SK-N-SH (cell line): Measurements from ENCODE around the gene SMPD3. TPM values are rescaled to one million over a fixed set of nuclear protein-coding genes. Genes with fewer than 3 reads are reported as not detected.

Experiments used
- CTCF ChIA-PET: fragments of 300-600, 350-600 bp; formaldehyde crosslinking; extraction: SDS; loops from one replicate; lab custom pipeline; 2021; lab: Yijun Ruan, JAX
- POLR2A ChIA-PET: fragments of 350-600 bp; sonication (Branson Sonifier 250); formaldehyde crosslinking; extraction: SDS; loops from one replicate; lab custom pipeline; 2020; ENCODE audit warnings: antibody characterized with exemption, inconsistent platforms; lab: Yijun Ruan, JAX
- DNase-seq: peaks from one replicate; pipeline ENCODE4 v3.0.0; 2012
- H2AFZ ChIP-seq: fragments of 200-600 bp; sonication (generic); 2 replicates; pipeline ENCODE4 v1.8.1; 2016; ENCODE audit warnings: antibody characterized with exemption, mild to moderate bottlenecking, low read depth
- H3F3A ChIP-seq: fragments of 200-600 bp; sonication (generic); replicated peaks from 2 replicates; pipeline ENCODE3; 2016; ENCODE audit warnings: antibody characterized with exemption, mild to moderate bottlenecking; ENCODE audit not compliant: insufficient read depth
- H3K27ac ChIP-seq, 2 experiments: fragments of 200-500 bp in 1 of 2; fragments of 200-600 bp in 1 of 2; sonication (Bioruptor generic) in 1 of 2; sonication (generic), shearing (Covaris generic) in 1 of 2; 2 replicates each; pipeline versions ENCODE4 v1.5.1 to v1.6.1; 2014 to 2016; ENCODE audit warnings: low read depth in 2 of 2, inconsistent platforms in 1 of 2, low read length in 1 of 2, mild to moderate bottlenecking in 1 of 2, mixed read lengths in 1 of 2
- H3K27me3 ChIP-seq: fragments of 200-600 bp; sonication (generic), shearing (Covaris generic); 2 replicates; pipeline ENCODE4 v1.6.1; 2016; ENCODE audit warnings: mixed run types; ENCODE audit not compliant: insufficient read depth
- H3K36me3 ChIP-seq, 2 experiments: fragments of 200-500 bp in 1 of 2; fragments of 200-600 bp in 1 of 2; sonication (Bioruptor generic) in 1 of 2; sonication (generic) in 1 of 2; replicated peaks in 1 of 2; 2 replicates each; pipeline versions ENCODE3 to v1.5.1; 2014 to 2016; ENCODE audit warnings: low read length in 1 of 2, mild to moderate bottlenecking in 1 of 2; ENCODE audit not compliant: insufficient read depth in 2 of 2, control insufficient read depth in 1 of 2
- H3K4me1 ChIP-seq, 2 experiments: fragments of 200-500 bp in 1 of 2; fragments of 200-600 bp in 1 of 2; sonication (Bioruptor generic) in 1 of 2; sonication (generic), shearing (Covaris generic) in 1 of 2; 2 replicates each; pipeline versions ENCODE4 v1.5.1 to v1.6.1; 2014 to 2016; ENCODE audit warnings: low read depth in 1 of 2, low read length in 1 of 2, mixed run types in 1 of 2; ENCODE audit not compliant: insufficient read depth in 2 of 2, control insufficient read depth in 1 of 2
- H3K4me2 ChIP-seq: fragments of 200-600 bp; sonication (generic), shearing (Covaris generic); 2 replicates; pipeline ENCODE4 v1.6.1; 2017; ENCODE audit warnings: mixed run types
- H3K4me3 ChIP-seq, 2 experiments: fragments of 200-500 bp in 1 of 2; fragments of 200-600 bp in 1 of 2; sonication (Bioruptor generic) in 1 of 2; sonication (generic), shearing (Covaris generic) in 1 of 2; 2 replicates each; pipeline versions ENCODE4 v1.5.1 to v1.8.1; 2014 to 2016; ENCODE audit warnings: low read depth in 2 of 2, inconsistent platforms in 1 of 2, low read length in 1 of 2, mild to moderate bottlenecking in 1 of 2, mixed read lengths in 1 of 2, moderate library complexity in 1 of 2
- H3K79me2 ChIP-seq: fragments of 200-600 bp; sonication (generic); 2 replicates; pipeline ENCODE4 v1.8.1; 2017; ENCODE audit warnings: mild to moderate bottlenecking; ENCODE audit not compliant: insufficient read depth
- H3K9ac ChIP-seq: fragments of 200-600 bp; sonication (generic); 2 replicates; pipeline ENCODE4 v1.6.1; 2017; ENCODE audit warnings: mixed run types
- H3K9me2 ChIP-seq: fragments of 200-600 bp; sonication (generic); 2 replicates; pipeline ENCODE4 v1.6.1; 2017; ENCODE audit warnings: mixed run types
- H3K9me3 ChIP-seq: fragments of 200-600 bp; sonication (generic); 2 replicates; pipeline ENCODE4 v1.6.1; 2017; ENCODE audit warnings: mixed run types, mild to moderate bottlenecking, moderate library complexity
- H4K20me1 ChIP-seq: fragments of 200-600 bp; sonication (generic); 2 replicates; pipeline ENCODE4 v1.6.1; 2017; ENCODE audit warnings: mild to moderate bottlenecking, mixed run types; ENCODE audit not compliant: insufficient read depth
- CHD2 ChIP-seq: fragments of 150-350 bp; IDR thresholded peaks from 2 replicates; pipeline ENCODE4 v1.6.1; 2018; ENCODE audit warnings: low read length; ENCODE audit not compliant: partially characterized antibody
- EZH2phosphoT487 ChIP-seq: fragments of 200-600 bp; sonication (generic); IDR thresholded peaks from 2 replicates; pipeline ENCODE4 v1.6.1; 2017; ENCODE audit warnings: low read depth, mixed run types, mild to moderate bottlenecking, antibody characterized with exemption, moderate library complexity, borderline replicate concordance
- GATA2 ChIP-seq: sonication (generic); formaldehyde crosslinking; IDR thresholded peaks from 2 replicates; pipeline ENCODE4 v1.5.0; 2020; ENCODE audit warnings: mild to moderate bottlenecking, missing genetic modification reagents
- JUND ChIP-seq: IDR thresholded peaks from 2 replicates; pipeline ENCODE4 v1.4.0; 2012
- MXI1 ChIP-seq: IDR thresholded peaks from 2 replicates; pipeline ENCODE4 v1.6.1; 2012; ENCODE audit warnings: mild to moderate bottlenecking, low read depth, low read length, improper control_type of control experiment
- NFIC ChIP-seq: IDR thresholded peaks from 2 replicates; pipeline ENCODE4 v1.4.0; 2012; ENCODE audit warnings: borderline replicate concordance
- PBX3 ChIP-seq: IDR thresholded peaks from 2 replicates; pipeline ENCODE4; 2012
- POLR2AphosphoS5 ChIP-seq: IDR thresholded peaks from 2 replicates; pipeline ENCODE4 v1.6.1; 2012; ENCODE audit warnings: low read depth, low read length
- RAD21 ChIP-seq: IDR thresholded peaks from 2 replicates; pipeline ENCODE4 v1.6.1; 2012; ENCODE audit warnings: mild to moderate bottlenecking, low read length
- RCOR1 ChIP-seq: fragments of 150-350 bp; IDR thresholded peaks from 2 replicates; pipeline ENCODE4 v1.6.1; 2017; ENCODE audit warnings: antibody characterized with exemption, low read length
- RXRA ChIP-seq: IDR thresholded peaks from 2 replicates; pipeline ENCODE4 v1.4.0; 2012; ENCODE audit warnings: low read depth, mild to moderate bottlenecking, borderline replicate concordance
- SIN3A ChIP-seq: IDR thresholded peaks from 2 replicates; pipeline ENCODE4 v1.6.1; 2012; ENCODE audit warnings: low read depth, mild to moderate bottlenecking, low read length, moderate library complexity, borderline replicate concordance
- SMC3 ChIP-seq: IDR thresholded peaks from 2 replicates; pipeline ENCODE4 v1.6.1; 2012; ENCODE audit warnings: low read depth, low read length, improper control_type of control experiment
- USF1 ChIP-seq: IDR thresholded peaks from 2 replicates; pipeline ENCODE4 v1.4.0; 2012; ENCODE audit warnings: low read depth, borderline replicate concordance
- YY1 ChIP-seq: IDR thresholded peaks from 2 replicates; pipeline ENCODE4 v1.4.0; 2012; ENCODE audit warnings: low read depth, mild to moderate bottlenecking
- ZBTB33 ChIP-seq: IDR thresholded peaks from 2 replicates; pipeline ENCODE4 v1.4.0; 2012; ENCODE audit warnings: low read depth, borderline replicate concordance
- WGBS: methylation state at CpG from one replicate; pipeline ENCODE4 v1.1.6; 2017; ENCODE audit warnings: low lambda C conversion rate; 5-methylcytosine and 5-hydroxymethylcytosine counted together
- polyA plus RNA-seq, 3 experiments: library from polyadenylated mRNA; depleted of rRNA; stranded (reverse); fragments of >200 nt; gene quantifications; 2 replicates each; pipeline ENCODE4 v1.2.3, GENCODE V29; 2012
- TF ChIP-seq, protein P1 (sequence below): fragments of 200-600 bp; sonication (generic); IDR thresholded peaks from 2 replicates; pipeline ENCODE4 v1.6.1; 2017; ENCODE audit warnings: antibody characterized with exemption, mild to moderate bottlenecking, moderate library complexity
- TF ChIP-seq, protein P2 (sequence below): fragments of 150-350 bp; IDR thresholded peaks from 2 replicates; pipeline ENCODE4 v1.6.1; 2016; ENCODE audit warnings: mild to moderate bottlenecking, low read depth, low read length

The SMPD3 gene
- polyA plus RNA-seq, 1 of the 3 experiments (the other 2 are of a cell fraction): 0.38 TPM

DNA sequence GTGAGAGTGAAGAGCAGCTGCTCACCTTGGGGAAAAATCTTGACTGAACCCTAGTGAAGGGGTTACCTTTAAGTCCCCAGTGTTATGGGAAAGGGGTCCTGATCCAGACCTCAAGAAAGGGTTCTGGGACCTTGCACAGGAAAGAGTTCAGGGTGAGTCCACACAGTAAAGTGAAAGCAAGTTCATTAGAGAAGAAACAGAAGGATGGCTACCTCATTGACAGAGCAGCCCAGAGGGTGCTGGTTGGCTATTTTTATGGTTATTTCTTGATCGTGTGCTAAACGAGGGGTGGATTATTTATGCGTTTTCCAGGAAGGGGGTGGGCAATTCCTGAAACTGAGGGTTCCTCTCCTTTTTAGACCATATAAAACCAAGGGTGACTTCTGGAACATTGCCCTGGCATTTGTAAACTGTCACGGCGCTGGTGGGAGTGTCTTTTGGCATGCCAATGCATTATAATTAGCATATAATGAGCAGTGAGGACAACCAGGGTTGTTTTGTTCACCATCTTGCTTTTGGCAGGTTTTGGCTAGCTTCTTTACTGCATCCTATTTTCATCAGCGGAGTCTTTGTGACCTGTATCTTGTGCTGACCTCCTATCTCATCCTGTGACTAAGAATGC lies 58.4 kb downstream of the SMPD3 start:
- H3K27ac ChIP-seq: no peak overlapping the region
- H2AFZ ChIP-seq: no peak overlapping the region
- H4K20me1 ChIP-seq: no peaks in the 10 kb centered on the region
- peaks cover 13% of the 10 kb centered on the region; the same call in 1 of the 2 replicates for H3K27me3 ChIP-seq
- no peaks in the 10 kb centered on the region for H3F3A ChIP-seq
- H3K79me2 ChIP-seq: no peaks in the 10 kb centered on the region
- H3K4me1 ChIP-seq: no peaks in the 10 kb centered on the region
- no peak overlapping the region for H3K4me3 ChIP-seq
- no peak for DNase-seq
- H3K9me2 ChIP-seq: no peaks in the 10 kb centered on the region
- ChIA-PET CTCF (interaction anchor here (1.2 to 1.4 kb wide), 3 partner anchors 27 to 138 kb away, joined by 3 to 4 read pairs (median 3); no protein-coding TSS in a partner anchor), POLR2A (no interaction called here)
- WGBS: 68% methylated on average over 6 of the region's 6 CpGs
- H3K36me3 ChIP-seq: no peaks in the 10 kb centered on the region
- H3K9ac ChIP-seq: no peak overlapping the region
- H3K9me3 ChIP-seq: no peaks in the 10 kb centered on the region
- H3K4me2 ChIP-seq: no peak overlapping the region
- TF ChIP-seq YY1: no peak
- TF ChIP-seq POLR2AphosphoS5: no peak
- TF ChIP-seq, protein P1, sequence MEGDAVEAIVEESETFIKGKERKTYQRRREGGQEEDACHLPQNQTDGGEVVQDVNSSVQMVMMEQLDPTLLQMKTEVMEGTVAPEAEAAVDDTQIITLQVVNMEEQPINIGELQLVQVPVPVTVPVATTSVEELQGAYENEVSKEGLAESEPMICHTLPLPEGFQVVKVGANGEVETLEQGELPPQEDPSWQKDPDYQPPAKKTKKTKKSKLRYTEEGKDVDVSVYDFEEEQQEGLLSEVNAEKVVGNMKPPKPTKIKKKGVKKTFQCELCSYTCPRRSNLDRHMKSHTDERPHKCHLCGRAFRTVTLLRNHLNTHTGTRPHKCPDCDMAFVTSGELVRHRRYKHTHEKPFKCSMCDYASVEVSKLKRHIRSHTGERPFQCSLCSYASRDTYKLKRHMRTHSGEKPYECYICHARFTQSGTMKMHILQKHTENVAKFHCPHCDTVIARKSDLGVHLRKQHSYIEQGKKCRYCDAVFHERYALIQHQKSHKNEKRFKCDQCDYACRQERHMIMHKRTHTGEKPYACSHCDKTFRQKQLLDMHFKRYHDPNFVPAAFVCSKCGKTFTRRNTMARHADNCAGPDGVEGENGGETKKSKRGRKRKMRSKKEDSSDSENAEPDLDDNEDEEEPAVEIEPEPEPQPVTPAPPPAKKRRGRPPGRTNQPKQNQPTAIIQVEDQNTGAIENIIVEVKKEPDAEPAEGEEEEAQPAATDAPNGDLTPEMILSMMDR: no peak
- no peak for TF ChIP-seq USF1
- TF ChIP-seq MXI1: no peak
- no peak for TF ChIP-seq PBX3

DNA sequence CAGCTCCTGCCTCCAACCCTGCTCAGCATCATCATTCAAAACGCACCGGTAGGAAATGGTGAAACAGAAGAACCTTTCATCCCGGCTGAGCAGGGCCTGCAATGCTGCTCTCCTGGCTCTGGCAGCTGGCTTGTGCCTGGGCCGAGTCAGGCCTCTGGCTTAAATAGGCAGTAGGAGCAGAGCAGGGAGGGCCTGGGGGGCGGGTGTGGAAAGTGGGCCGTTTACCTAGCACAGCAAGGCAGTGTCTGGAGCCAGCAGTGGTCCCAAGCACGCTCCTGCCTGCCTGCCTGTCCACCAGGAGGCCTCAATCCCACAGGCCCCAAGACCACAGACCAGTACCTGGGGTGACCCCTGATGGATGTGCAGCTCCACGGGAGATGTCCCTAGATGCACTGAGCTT lies 59.3 kb downstream of the SMPD3 start:
- no peaks in the 10 kb centered on the region for H4K20me1 ChIP-seq
- no peaks in the 10 kb centered on the region for H3K36me3 ChIP-seq
- H3K27me3 ChIP-seq: peaks cover 13% of the 10 kb centered on the region; the same call in 1 of the 2 replicates
- no peaks in the 10 kb centered on the region for H3K4me1 ChIP-seq
- H3K4me3 ChIP-seq: no peak overlapping the region
- 64% methylated on average over 5 of the region's 8 CpGs for WGBS
- no peak overlapping the region for H3K27ac ChIP-seq
- H3K4me2 ChIP-seq: no peak overlapping the region
- POLR2A ChIA-PET: no interaction called here
- no peaks in the 10 kb centered on the region for H3K9me2 ChIP-seq
- no peak for DNase-seq
- no peaks in the 10 kb centered on the region for H3K79me2 ChIP-seq
- H3F3A ChIP-seq: no peaks in the 10 kb centered on the region
- no peak for TF ChIP-seq RXRA
- TF ChIP-seq EZH2phosphoT487: no peak
- no peak for TF ChIP-seq CHD2
- no peak for TF ChIP-seq GATA2 (CRISPR knock-in tag)
- no peak for TF ChIP-seq ZBTB33
- TF ChIP-seq RAD21: no peak
- TF ChIP-seq, protein P2, sequence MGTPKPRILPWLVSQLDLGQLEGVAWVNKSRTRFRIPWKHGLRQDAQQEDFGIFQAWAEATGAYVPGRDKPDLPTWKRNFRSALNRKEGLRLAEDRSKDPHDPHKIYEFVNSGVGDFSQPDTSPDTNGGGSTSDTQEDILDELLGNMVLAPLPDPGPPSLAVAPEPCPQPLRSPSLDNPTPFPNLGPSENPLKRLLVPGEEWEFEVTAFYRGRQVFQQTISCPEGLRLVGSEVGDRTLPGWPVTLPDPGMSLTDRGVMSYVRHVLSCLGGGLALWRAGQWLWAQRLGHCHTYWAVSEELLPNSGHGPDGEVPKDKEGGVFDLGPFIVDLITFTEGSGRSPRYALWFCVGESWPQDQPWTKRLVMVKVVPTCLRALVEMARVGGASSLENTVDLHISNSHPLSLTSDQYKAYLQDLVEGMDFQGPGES: no peak
- TF ChIP-seq JUND: no peak
- TF ChIP-seq MXI1: no peak
- TF ChIP-seq SMC3: no peak
- TF ChIP-seq RCOR1: no peak
- TF ChIP-seq SIN3A: no peak
- no peak for TF ChIP-seq POLR2AphosphoS5
- no peak for TF ChIP-seq NFIC
- TF ChIP-seq, all 33 proteins: peak for 0
- H3K9ac ChIP-seq: no peak overlapping the region
- CTCF ChIA-PET: interaction anchor here (0.7 to 1.4 kb wide), 4 partner anchors 11 to 132 kb away, joined by 3 to 4 read pairs (median 3); no protein-coding TSS in a partner anchor
- no peak overlapping the region for H2AFZ ChIP-seq
- no peaks in the 10 kb centered on the region for H3K9me3 ChIP-seq
